Upper lobe of left lung (tissue), 6 donors: ENCODE data around the gene TRAPPC6A. TPM values are rescaled to one million over a fixed set of nuclear protein-coding genes. Genes with fewer than 3 reads are reported as not detected.

Experiments used
- ATAC-seq, 2 donors: fragments of 200-7000 bp; cut with Tn5 transposase; one replicate each; pipeline ENCODE4 v1.9.1; 2022; ENCODE audit warnings: mild to moderate bottlenecking in 2 of 2, moderate library complexity in 2 of 2; ENCODE audit not compliant: low FRiP score in 2 of 2
- DNase-seq, 2 donors: peaks; one replicate each; pipeline ENCODE4 v3.0.0-alpha.2; 2019 to 2020
- H3K27ac ChIP-seq, 4 donors: fragments of 200-600 bp; sonication (generic); one replicate each; pipeline ENCODE4 v1.5.1; 2016 to 2019
- H3K27me3 ChIP-seq, 4 donors: fragments of 200-600 bp; sonication (generic); one replicate each; pipeline ENCODE4 v1.5.1; 2017 to 2019
- H3K36me3 ChIP-seq, 4 donors: fragments of 200-600 bp; sonication (generic); one replicate each; pipeline ENCODE4 v1.5.1; 2016 to 2019
- H3K4me1 ChIP-seq, 4 donors: fragments of 200-600 bp; sonication (generic); one replicate each; pipeline ENCODE4 v1.5.1; 2018 to 2019
- H3K4me3 ChIP-seq, 4 donors: fragments of 200-600 bp; sonication (generic); one replicate each; pipeline ENCODE4 v1.5.1; 2017 to 2019; ENCODE audit warnings: mild to moderate bottlenecking in 2 of 4, moderate library complexity in 1 of 4
- H3K9me3 ChIP-seq, 4 donors: fragments of 200-600 bp; sonication (generic); one replicate each; pipeline ENCODE4 v1.5.1; 2018 to 2019
- CTCF ChIP-seq, 6 experiments: fragments of 450-650 bp in 4 of 6; fragments of 200-600 bp in 2 of 6; sonication (generic) in 2 of 6; IDR thresholded peaks; one replicate each; pipeline ENCODE4 v1.5.1; 2016 to 2019; ENCODE audit warnings: antibody characterized with exemption in 6 of 6
- EP300 ChIP-seq, 4 donors: sonication (generic); formaldehyde crosslinking; IDR thresholded peaks; one replicate each; pipeline ENCODE4 v1.5.1; 2017; ENCODE audit warnings: antibody characterized with exemption in 4 of 4, control low read depth in 2 of 4
- POLR2A ChIP-seq, 4 donors: fragments of 450-650 bp; IDR thresholded peaks; one replicate each; pipeline ENCODE4 v1.5.1; 2016 to 2017; ENCODE audit warnings: antibody characterized with exemption in 4 of 4, mild to moderate bottlenecking in 2 of 4
- POLR2AphosphoS5 ChIP-seq, 2 donors: sonication (generic); formaldehyde crosslinking; IDR thresholded peaks; one replicate each; pipeline ENCODE4 v1.5.1; 2017; ENCODE audit warnings: antibody characterized with exemption in 2 of 2
- WGBS, 2 donors: methylation state at CpG; one replicate each; pipeline ENCODE4 v1.1.5; 2017 to 2018; 5-methylcytosine and 5-hydroxymethylcytosine counted together
- total RNA-seq, 6 donors: library from RNA; depleted of rRNA in 4 of 6; stranded (reverse); fragments of >200 nt in 4 of 6; gene quantifications; one replicate each; pipeline versions ENCODE4 v1.1.0 to v1.2.1, GENCODE V29; 2016 to 2021
- donor health status: DM: no; HTN: no; CAD: no; lungs with moderate emphysema.
- donor health status: DM: no; HTN: yes; CAD: no; lungs with severe emphysema.

Gene TRAPPC6A
- total RNA-seq, 6 donors from 2014 or later, result 10.5 to 53.3 (median 23.7) TPM

- H3K36me3 ChIP-seq, result no peaks in the 10 kb centered on the region
- H3K4me1 ChIP-seq, result peaks cover 0 to 5% (median 0%) of the 10 kb centered on the region in 4 donors
- no peak overlapping the region for H3K4me3 ChIP-seq
- no peak for DNase-seq
- H3K27ac ChIP-seq, result no peak overlapping the region
- TF ChIP-seq POLR2A (IDR thresholded peaks at IDR 0.05), result no peak
- H3K27me3 ChIP-seq, result no peaks in the 10 kb centered on the region
- ATAC-seq, result no peak
- H3K9me3 ChIP-seq, result no peaks in the 10 kb centered on the region
- 90 to 93% methylated on average over 10 to 12 of the region's 12 CpGs for WGBS, 2 donors
Measured at GRCh38 chr19:45186509-45187334, 8.7 kb upstream of the TRAPPC6A start.

GRCh38 chr19:45184115-45184514, 6.1 kb upstream of the TRAPPC6A start:
- Histone ChIP-seq H3K4me3 (no peak overlapping the region), H3K9me3 (no peaks in the 10 kb centered on the region), H3K27ac (no peak overlapping the region), H3K27me3 (no peaks in the 10 kb centered on the region), H3K36me3 (peaks cover 0 to 4% (median 2%) of the 10 kb centered on the region in 4 donors), H3K4me1 (peaks cover 21 to 29% (median 22%) of the 10 kb centered on the region in 4 donors)
- DNase-seq, result no peak
- ATAC-seq, result no peak
- TF ChIP-seq POLR2A (IDR thresholded peaks at IDR 0.05) (no peak), EP300 (IDR thresholded peaks at IDR 0.05) (no peak), CTCF (IDR thresholded peaks at IDR 0.05) (no peak), POLR2AphosphoS5 (IDR thresholded peaks at IDR 0.05) (no peak)
- 92 to 93% methylated on average over 5 of the region's 5 CpGs for WGBS, 2 donors

- no peak overlapping the region for H3K4me3 ChIP-seq
- no peak for TF ChIP-seq POLR2AphosphoS5 (IDR thresholded peaks at IDR 0.05)
- TF ChIP-seq POLR2A (IDR thresholded peaks at IDR 0.05), result no peak
- no peak for TF ChIP-seq EP300 (IDR thresholded peaks at IDR 0.05)
- no peak for TF ChIP-seq CTCF (IDR thresholded peaks at IDR 0.05)
- 71 to 75% methylated on average over 4 of the region's 4 CpGs for WGBS, 2 donors
- H3K27ac ChIP-seq, result no peak overlapping the region
- H3K36me3 ChIP-seq, result peaks cover 0 to 4% (median 2%) of the 10 kb centered on the region in 4 donors
- peaks cover 21 to 30% (median 22%) of the 10 kb centered on the region in 4 donors for H3K4me1 ChIP-seq
- DNase-seq (no peak), ATAC-seq (no peak)
- H3K9me3 ChIP-seq, result no peaks in the 10 kb centered on the region
- H3K27me3 ChIP-seq, result no peaks in the 10 kb centered on the region
Measured at GRCh38 chr19:45182758-45183157, 4.7 kb upstream of the TRAPPC6A start.

- Histone ChIP-seq H3K4me1 (peaks cover 28 to 40% (median 31%) of the 10 kb centered on the region in 4 donors), H3K27ac (no peak overlapping the region)
- ATAC-seq, result no peak
Measured at GRCh38 chr19:45180936-45181335, 2.9 kb upstream of the TRAPPC6A start.

More at GRCh38 chr19:45180936-45181335, 2.9 kb upstream of the TRAPPC6A start:
- Histone ChIP-seq H3K9me3 (no peaks in the 10 kb centered on the region), H3K4me3 (no peak overlapping the region), H3K27me3 (no peaks in the 10 kb centered on the region), H3K36me3 (peaks cover 0 to 4% (median 2%) of the 10 kb centered on the region in 4 donors)
- DNase-seq, result no peak
- TF ChIP-seq POLR2AphosphoS5 (IDR thresholded peaks at IDR 0.05) (no peak), CTCF (IDR thresholded peaks at IDR 0.05) (no peak), POLR2A (IDR thresholded peaks at IDR 0.05) (no peak), EP300 (IDR thresholded peaks at IDR 0.05) (no peak)
- WGBS, 2 donors, result 86 to 90% methylated on average over 7 of the region's 7 CpGs
